CD4-positive, alpha-beta T cell treated with Interleukin-1 beta for 1 hour (primary cell): ENCODE data around the gene ZNF837.
"Not testable (repeated sequence)": the region's sequence is repeated elsewhere in the genome, so short reads cannot be mapped to it uniquely, and the experiment has no call there.

Experiments used
- DNase-seq, 2 donors: peaks; one replicate each; pipeline ENCODE4 v3.0.0-alpha.2; 2020 to 2022

Gene ZNF837

GRCh38 chr19:58395979-58396627 lies 15.3 kb upstream of the ZNF837 start:
- no peak for DNase-seq

DNA sequence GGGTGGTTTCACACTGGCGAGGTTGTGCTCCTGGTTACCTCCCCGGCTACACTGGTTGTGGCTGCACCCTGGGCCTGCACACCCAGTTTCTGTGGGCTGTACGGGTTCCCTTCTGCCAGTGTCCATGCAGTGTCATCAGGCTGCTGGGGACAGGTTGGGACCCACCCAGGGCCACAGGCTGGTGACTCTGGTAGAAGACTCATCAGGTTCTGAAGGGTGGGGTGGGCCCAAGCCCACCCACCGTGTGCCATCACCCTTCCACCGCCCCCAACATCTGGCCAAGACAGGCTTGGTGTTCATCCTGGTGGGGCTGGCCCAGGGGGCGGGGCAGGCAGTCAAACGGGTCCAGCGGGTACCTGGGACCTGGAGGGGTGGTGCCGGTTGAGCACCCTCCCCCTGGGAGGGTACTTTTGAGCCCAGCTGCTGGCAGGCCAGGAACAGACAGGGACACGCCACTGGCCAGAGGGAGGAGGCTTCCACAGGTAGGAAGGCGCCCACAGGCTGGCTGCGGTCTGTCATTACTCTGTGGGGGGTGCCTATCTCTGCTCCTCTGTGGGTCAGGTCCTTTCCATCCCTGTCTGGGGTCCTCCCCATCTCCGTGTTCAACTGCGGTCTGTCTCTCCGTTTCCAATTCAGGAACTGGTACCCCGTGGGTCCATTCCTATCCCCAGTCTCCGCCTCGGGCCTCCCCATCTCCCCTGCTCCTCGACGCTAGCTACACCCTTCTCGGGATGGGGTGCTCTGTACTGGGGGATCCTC lies 14.6 kb upstream of the ZNF837 start, which contains the start of gene RNF225:
Gene RNF225 (plus strand): TSS at position 437 of the 759 bp plus-strand sequence. CDS start 434 bp downstream, outside the sequence.
- no peak for DNase-seq

- no peak for DNase-seq
Measured at GRCh38 chr19:58394821-58395219, 14.0 kb upstream of the ZNF837 start.

DNA sequence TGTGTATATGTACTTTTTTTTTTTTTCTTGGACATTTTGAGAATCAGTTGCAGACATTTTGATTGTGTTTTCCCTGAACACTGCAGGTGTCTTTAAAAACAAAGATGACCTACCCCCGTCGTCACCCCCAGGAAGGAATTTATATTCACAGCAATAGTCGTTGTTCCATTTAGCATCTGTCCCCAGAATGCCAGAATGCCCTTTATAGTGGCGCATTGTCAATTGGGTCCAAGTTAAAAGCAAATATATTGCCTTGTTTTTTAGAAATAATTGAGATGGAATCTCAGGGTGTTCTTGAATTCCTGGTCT lies 12.8 kb upstream of the ZNF837 start:
- DNase-seq, result no peak

GRCh38 chr19:58392945-58393724 lies 12.3 kb upstream of the ZNF837 start:
- no peak for DNase-seq

DNA sequence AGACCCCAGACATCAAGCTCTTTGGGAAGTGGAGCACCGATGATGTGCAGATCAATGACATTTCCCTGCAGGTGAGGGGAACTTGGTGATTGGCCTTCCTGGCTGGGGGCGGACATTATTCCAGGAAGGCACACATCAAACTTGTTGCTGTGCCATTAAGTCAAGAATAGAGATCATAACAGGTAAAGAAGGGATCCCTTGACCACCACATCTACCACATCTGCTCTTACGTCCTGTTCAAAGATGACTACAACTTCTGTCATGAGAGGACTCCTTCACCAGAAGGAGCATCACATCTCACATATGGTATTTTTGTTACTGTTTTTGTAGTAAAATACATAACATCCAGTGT lies 7.3 kb upstream of the ZNF837 start:
- no peak for DNase-seq

DNA sequence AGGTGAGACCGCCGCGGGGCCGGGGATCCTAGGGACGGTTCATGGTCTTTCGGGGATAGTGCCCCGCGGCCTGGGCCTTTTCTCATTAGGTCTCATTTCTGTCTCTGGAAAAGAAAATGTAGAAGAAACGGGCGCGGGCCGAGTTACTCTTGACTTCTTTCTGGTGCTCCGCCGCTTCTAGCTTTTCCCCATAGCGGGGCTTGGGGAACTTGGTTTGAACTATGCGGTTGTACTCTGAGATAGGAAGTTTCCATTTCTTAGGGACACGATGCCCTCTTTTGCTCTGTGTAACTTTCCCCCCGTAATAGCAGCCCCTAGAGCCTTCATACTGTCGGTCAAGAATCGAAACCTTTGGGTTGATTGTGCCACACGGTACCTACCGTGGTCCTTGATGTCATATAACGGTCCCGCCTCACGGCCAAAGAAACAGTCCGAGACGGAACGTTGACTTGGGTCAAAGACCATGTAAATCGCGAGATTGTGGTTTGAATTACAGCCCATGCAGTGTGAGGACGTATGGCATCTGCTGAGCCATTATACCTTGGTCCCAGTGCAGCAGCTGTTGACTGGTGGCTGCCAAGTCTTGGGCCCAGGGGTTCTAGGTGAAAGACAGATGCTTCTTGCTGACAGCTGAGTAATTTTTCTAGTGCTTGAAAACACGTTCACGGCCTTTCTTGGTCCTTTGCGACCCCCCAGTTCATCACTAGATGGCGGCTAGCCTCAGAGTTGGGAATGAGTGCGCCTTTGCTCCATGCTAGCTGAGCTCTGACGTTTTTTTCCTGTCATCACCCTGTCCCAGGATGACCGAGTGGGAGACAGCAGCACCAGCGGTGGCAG lies 6.7 kb upstream of the ZNF837 start:
- no peak for DNase-seq

- DNase-seq, result peak; percentile 98 to 99
Measured at GRCh38 chr19:58386576-58387337, 5.9 kb upstream of the ZNF837 start, which contains the start of gene RPS5. Gene RPS5 (plus strand): TSS chr19:58387269. CDS start chr19:58388138, 869 bp downstream.

- DNase-seq, result no peak
Measured at GRCh38 chr19:58385891-58386575, 5.2 kb upstream of the ZNF837 start.

DNA sequence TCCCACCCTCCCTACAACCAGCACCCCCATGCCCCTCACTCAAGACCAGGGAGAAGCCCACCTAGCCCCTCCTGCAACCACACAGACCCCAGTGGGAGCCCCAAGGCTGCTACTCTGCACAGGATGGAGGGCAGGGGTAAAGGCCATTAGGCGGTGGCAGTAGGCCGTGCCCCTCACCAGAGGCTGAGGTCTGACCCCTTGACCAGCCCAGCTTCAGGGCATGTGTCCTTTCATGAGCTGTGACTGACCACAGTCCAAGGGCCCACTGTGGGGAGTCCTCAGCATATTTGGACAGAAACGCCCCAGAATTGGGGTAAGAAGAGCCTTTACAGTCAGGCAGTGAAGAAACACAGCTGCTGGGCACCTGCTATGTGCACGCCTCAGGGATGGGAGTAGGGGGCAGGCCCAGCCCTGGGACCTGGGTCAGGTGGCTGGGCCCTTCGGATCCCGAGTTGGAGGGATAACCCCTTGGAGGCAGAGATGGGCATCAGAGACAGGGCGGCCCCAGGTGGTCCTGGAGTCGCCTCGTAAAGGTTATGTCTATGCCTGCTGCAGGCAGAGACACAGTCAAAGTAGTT lies 4.6 kb upstream of the ZNF837 start:
- DNase-seq, result no peak

DNA sequence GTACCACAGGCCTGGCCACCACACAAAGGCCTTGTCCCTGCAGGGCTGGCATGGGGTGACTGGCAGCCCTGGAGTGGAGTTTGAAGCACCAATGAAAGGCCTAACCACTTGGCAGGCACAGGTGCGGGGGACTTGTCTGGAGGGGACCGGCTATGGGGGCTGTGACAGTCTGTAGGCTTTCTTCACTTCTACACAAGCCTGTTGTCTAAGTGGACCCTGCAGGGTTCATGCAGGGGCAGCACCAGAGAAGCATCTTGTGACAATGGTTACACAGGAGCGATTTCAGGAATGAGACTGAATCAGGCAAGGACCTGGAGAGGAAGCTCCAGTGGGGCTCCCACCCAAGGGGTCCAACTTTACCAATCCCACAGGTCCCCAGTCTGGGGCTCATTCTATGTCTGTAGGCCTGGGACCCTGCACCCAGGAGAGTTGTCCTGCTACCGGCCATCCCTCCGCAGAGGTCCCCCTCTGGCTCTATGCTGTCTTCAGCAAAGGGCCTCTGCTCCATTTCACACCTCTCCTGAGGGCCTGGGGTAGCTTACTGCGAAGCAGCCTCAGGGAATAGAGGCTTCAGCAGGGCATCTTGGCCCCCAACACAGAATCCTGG lies 2.3 kb upstream of the ZNF837 start:
- DNase-seq, result no peak

- no peak for DNase-seq
Measured at GRCh38 chr19:58381460-58382212, 806 bp upstream of the ZNF837 start.

- DNase-seq, result no peak
Measured at GRCh38 chr19:58380037-58380661, 681 bp downstream of the ZNF837 start.

- DNase-seq, result no peak
Measured at GRCh38 chr19:58379246-58379645, 1.6 kb downstream of the ZNF837 start.

- DNase-seq, result not testable (repeated sequence)
Measured at GRCh38 chr19:58376724-58377123, 4.1 kb downstream of the ZNF837 start.

DNA sequence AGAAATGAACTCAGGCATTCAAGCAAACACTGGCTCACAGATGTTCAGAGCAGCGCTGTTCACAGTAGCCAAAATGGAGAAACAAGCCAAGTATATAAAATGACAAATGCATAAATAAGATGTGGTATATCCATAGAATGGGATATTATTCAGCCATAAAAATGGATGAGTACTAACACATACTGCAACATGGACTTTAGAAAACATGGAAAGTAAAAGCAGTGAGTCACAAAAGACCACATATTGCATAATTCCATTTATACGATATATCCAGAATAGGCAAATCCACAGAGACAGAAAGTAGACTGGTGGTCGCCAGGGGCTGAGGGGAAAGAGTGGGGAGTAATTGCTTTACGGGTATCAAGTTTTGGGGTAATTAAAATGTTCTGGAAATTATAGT lies 6.6 kb downstream of the ZNF837 start:
- DNase-seq, result no peak

GRCh38 chr19:58372311-58373133 lies 8.3 kb downstream of the ZNF837 start:
- DNase-seq, result no peak

- no peak for DNase-seq
Measured at GRCh38 chr19:58368561-58369360, 12.1 kb downstream of the ZNF837 start.
